Measurements from ENCODE around the gene SCEL.
"Not testable (repeated sequence)": the region's sequence is repeated elsewhere in the genome, so short reads cannot be mapped to it uniquely, and the experiment has no call there.

Gene SCEL

GRCh38 chr13:77535448-77535847 is at the start of gene SCEL:
SCEL (plus strand) TSS chr13:77535706; CDS start chr13:77555876, 20,170 bp downstream.
- DNase-seq (ENCODE audit: low read depth in 2 of 2), result no peak

- no peak for DNase-seq (ENCODE audit: low read depth in 2 of 2)
Measured at GRCh38 chr13:77489566-77490337, 45.8 kb upstream of the SCEL start.

- DNase-seq (ENCODE audit: low read depth in 2 of 2), result no peak
Measured at GRCh38 chr13:77492982-77493381, 42.5 kb upstream of the SCEL start.

- no peak for DNase-seq (ENCODE audit: low read depth in 2 of 2)
Measured at GRCh38 chr13:77494226-77494625, 41.3 kb upstream of the SCEL start.

- no peak for DNase-seq (ENCODE audit: low read depth in 2 of 2)
Measured at GRCh38 chr13:77497350-77497749, 38.2 kb upstream of the SCEL start.

- DNase-seq (ENCODE audit: low read depth in 2 of 2), result no peak
Measured at GRCh38 chr13:77497835-77498234, 37.7 kb upstream of the SCEL start.

- DNase-seq (ENCODE audit: low read depth in 2 of 2), result no peak
Measured at GRCh38 chr13:77502104-77502720, 33.3 kb upstream of the SCEL start.

GRCh38 chr13:77503398-77503797 is 32.1 kb upstream of the SCEL start:
- no peak for DNase-seq (ENCODE audit: low read depth in 2 of 2)

GRCh38 chr13:77506874-77507273 is 28.6 kb upstream of the SCEL start:
- no peak for DNase-seq (ENCODE audit: low read depth in 2 of 2)

- no peak for DNase-seq (ENCODE audit: low read depth in 2 of 2)
Measured at GRCh38 chr13:77507931-77508776, 27.4 kb upstream of the SCEL start.

GRCh38 chr13:77508959-77509620 is 26.4 kb upstream of the SCEL start:
- no peak for DNase-seq (ENCODE audit: low read depth in 2 of 2)

- no peak for DNase-seq (ENCODE audit: low read depth in 2 of 2)
Measured at GRCh38 chr13:77510156-77510555, 25.4 kb upstream of the SCEL start.

GRCh38 chr13:77511552-77511951 is 24.0 kb upstream of the SCEL start:
- no peak for DNase-seq (ENCODE audit: low read depth in 2 of 2)

GRCh38 chr13:77513719-77514335 is 21.7 kb upstream of the SCEL start:
- no peak for DNase-seq (ENCODE audit: low read depth in 2 of 2)

- DNase-seq (ENCODE audit: low read depth in 2 of 2), result no peak
Measured at GRCh38 chr13:77514336-77514726, 21.2 kb upstream of the SCEL start.

GRCh38 chr13:77515785-77516184 is 19.7 kb upstream of the SCEL start:
- no peak for DNase-seq (ENCODE audit: low read depth in 2 of 2)

- no peak for DNase-seq (ENCODE audit: low read depth in 2 of 2)
Measured at GRCh38 chr13:77516342-77516789, 19.1 kb upstream of the SCEL start.

GRCh38 chr13:77518266-77518665 is 17.2 kb upstream of the SCEL start:
- no peak for DNase-seq (ENCODE audit: low read depth in 2 of 2)

- not testable (repeated sequence) for DNase-seq (ENCODE audit: low read depth in 2 of 2)
Measured at GRCh38 chr13:77519396-77519795, 16.1 kb upstream of the SCEL start.

- no peak for DNase-seq (ENCODE audit: low read depth in 2 of 2)
Measured at GRCh38 chr13:77519808-77520207, 15.7 kb upstream of the SCEL start.

- DNase-seq (ENCODE audit: low read depth in 2 of 2), result no peak
Measured at GRCh38 chr13:77521194-77521593, 14.3 kb upstream of the SCEL start.
